Right ventricle myocardium inferior (tissue), 1 donor: ENCODE results near the gene MYF6. TPM values are rescaled to one million over a fixed set of nuclear protein-coding genes. Genes with fewer than 3 reads are reported as not detected.
A peak's percentile ranks its signal among the peaks of the same experiment; 100 is the strongest.
"Not testable (repeated sequence)": the region's sequence is repeated elsewhere in the genome, so short reads cannot be mapped to it uniquely, and the experiment has no call there.

ENCODE experiments used
- ATAC-seq: fragments of 200-7000 bp; cut with Tn5 transposase; one replicate; pipeline ENCODE4 v1.9.1; 2020; ENCODE audit warnings: mild to moderate bottlenecking, moderate library complexity
- DNase-seq: peaks from one replicate; pipeline ENCODE4 v3.0.0; 2021; ENCODE audit errors: missing footprints
- intact Hi-C: fragments of 100-400 bp; cut with DNase I; formaldehyde crosslinking; loops from one replicate; pipeline ENCODE4 v1.11.0; 2022
- long read RNA-seq: library from polyadenylated mRNA; unstranded; transcript quantifications from one replicate; pipeline ENCODE4 v2.0.0, GENCODE V29; 2021
- total RNA-seq: library from RNA; stranded (reverse); fragmentation: NEBNext Ultra II Directional; extraction: Animal tissue kit (Norgen Biotek cat#: 25700); gene quantifications from one replicate; pipeline ENCODE4 v1.2.1, GENCODE V29; 2021
- donor health status: DM: no; HTN: yes; CAD: no; lungs with severe emphysema.

Gene MYF6
- not detected for total RNA-seq
- long read RNA-seq, result 0 reads

- DNase-seq (no peak), ATAC-seq (no peak)
- intact Hi-C loops, result no loop called here
Measured at GRCh38 chr12:80707126-80707829, at the start of gene MYF6. Gene MYF6, plus strand, starts transcription at chr12:80707634. Its CDS starts 86 bp downstream, at chr12:80707720.

DNA sequence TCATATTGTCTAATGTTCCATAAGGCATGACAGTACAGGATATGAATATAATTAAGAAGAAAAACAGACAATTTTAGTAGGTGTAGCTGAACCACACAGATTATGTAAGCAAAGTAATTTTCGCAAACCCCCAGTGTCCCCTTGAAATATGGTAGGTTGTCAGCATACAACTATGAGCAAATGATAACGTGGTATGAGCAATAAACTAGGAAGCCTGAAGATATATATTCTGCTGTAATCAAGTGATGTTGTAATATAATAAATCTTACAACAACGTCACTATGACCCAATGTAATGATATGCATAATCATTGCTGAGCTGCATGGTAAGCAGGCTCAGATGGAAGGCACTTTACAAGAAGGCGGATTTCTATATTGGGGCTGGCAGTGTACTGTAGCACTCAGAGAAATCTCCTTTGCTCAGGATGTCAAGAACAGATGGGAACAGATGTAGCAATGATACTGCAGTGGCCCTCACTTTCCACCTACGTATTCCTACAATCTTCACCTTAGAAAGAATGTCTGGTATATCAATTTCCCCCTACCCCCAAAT, 47.8 kb upstream of the MYF6 start:
- ATAC-seq (no peak), DNase-seq (no peak)
- intact Hi-C loops, result no loop called here

DNA sequence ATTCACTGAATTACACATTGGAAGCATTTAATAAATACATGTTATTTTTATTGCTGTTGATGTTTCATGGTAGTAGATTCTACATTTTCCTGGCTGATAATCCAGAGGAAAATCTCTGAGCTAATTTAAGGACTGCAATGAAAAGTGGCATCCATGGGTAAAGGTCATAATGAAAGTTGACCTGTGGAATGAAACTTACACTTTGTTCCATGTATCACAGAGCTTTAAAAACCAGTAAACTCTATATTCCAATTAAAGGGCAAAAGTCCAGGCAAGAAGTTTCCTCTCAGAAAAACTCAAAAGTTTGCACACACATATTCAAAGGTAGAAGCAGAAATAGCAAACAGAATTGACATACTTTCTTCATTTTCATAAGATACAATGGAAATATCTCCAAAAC, 44.8 kb upstream of the MYF6 start:
- DNase-seq (no peak), ATAC-seq (no peak)
- intact Hi-C loops, result no loop called here

- no peak for DNase-seq
- intact Hi-C loops, result no loop called here
- ATAC-seq, result no peak
Measured at GRCh38 chr12:80670214-80670613, 37.2 kb upstream of the MYF6 start.

GRCh38 chr12:80676042-80676636, 31.3 kb upstream of the MYF6 start:
- intact Hi-C loops, ATAC-seq: not testable (repeated sequence)
- peak; percentile 13 for DNase-seq

- intact Hi-C loops, result no loop called here
- DNase-seq (no peak), ATAC-seq (no peak)
Measured at GRCh38 chr12:80676856-80677255, 30.6 kb upstream of the MYF6 start.

GRCh38 chr12:80677994-80678393, 29.4 kb upstream of the MYF6 start:
- intact Hi-C loops, result no loop called here
- ATAC-seq (no peak), DNase-seq (no peak)

GRCh38 chr12:80679346-80680131, 27.9 kb upstream of the MYF6 start:
- intact Hi-C loops, result no loop called here
- ATAC-seq (no peak), DNase-seq (no peak)

DNA sequence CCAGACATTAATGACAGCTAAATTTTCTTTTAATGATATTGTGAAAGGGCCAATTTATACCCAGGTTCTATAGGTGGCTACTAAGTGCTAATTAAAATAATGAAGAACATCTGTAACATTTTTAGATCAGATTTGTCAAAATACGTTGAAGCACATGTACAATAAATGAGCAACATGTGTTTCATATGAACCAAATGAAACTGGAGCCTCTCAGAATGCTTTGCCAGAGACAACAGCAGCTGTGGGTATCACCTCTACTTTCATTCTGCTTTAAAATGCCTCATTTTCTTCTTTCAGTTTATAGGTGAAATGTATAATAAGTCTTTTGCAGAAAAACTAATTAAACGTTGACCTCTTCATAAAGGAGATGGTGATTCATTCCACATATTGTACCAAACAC, 26.1 kb upstream of the MYF6 start:
- ATAC-seq, result no peak
- DNase-seq, result no peak
- intact Hi-C loops, result no loop called here

DNA sequence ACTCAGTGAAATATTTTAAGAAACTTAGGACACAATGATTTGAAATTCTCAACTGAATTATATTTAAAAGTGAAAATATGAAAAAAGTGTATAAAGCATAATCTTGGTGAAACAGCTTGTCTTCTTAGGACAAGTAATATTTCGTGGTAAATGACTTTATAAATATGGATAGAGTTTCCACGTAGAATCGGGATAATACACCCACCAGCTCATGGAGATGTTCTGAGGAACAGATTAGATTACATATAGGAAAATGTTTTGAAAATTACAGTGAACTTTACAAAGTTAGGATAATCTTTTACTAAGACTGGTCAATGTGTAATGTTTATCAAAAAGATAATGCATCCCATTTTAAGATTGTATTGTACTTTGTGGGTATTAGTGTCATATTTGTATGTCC, 25.6 kb upstream of the MYF6 start:
- intact Hi-C loops, result no loop called here
- DNase-seq, result no peak
- no peak for ATAC-seq

DNA sequence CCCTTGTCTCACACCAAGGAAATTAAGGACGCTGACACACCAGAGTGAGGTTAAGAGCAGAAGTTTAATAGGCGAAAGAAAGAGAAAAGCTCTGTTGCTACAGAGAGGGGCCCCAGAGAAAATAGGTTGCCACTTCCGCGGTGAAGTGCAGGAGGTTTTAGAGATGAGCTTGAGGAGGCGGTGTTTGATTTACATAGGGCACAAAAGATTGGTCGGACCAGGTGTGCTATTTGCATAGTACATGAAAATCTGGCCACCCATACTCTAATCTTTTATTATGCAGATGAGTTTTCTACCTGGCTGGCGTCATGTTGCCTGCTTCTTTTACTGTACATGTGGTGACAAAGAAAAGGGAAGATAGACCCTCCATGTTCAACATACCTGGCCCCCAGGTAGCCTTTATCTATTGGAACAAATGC, 23.3 kb upstream of the MYF6 start:
- ATAC-seq (no peak), DNase-seq (no peak)
- intact Hi-C loops, result no loop called here

- DNase-seq (no peak), ATAC-seq (no peak)
- intact Hi-C loops, result no loop called here
Measured at GRCh38 chr12:80690090-80690489, 17.3 kb upstream of the MYF6 start.

DNA sequence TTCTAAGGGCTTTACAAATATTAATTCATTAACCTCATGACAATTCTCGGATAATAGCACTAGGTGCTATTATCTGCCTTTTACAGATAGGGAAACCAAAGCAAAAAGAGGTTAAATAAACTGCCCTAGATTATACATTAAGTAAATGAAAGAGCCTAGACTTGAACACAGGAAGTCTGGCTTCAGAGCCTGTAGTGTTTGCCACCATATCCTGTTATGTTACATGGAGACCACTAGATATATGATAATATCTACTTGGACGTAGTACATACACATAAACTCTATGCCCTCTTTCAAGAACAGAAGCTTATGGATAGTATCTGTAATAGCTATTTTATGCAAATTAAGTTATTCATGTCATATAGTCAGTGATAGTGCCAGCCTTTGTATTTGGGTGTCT, 16.9 kb upstream of the MYF6 start:
- DNase-seq (no peak), ATAC-seq (no peak)
- intact Hi-C loops, result no loop called here

- DNase-seq, result no peak
- ATAC-seq, result no peak
- intact Hi-C loops, result no loop called here
Measured at GRCh38 chr12:80692114-80692513, 15.3 kb upstream of the MYF6 start.

- intact Hi-C loops, result no loop called here
- ATAC-seq, result no peak
- DNase-seq, result no peak
Measured at GRCh38 chr12:80697270-80697887, 10.1 kb upstream of the MYF6 start.

DNA sequence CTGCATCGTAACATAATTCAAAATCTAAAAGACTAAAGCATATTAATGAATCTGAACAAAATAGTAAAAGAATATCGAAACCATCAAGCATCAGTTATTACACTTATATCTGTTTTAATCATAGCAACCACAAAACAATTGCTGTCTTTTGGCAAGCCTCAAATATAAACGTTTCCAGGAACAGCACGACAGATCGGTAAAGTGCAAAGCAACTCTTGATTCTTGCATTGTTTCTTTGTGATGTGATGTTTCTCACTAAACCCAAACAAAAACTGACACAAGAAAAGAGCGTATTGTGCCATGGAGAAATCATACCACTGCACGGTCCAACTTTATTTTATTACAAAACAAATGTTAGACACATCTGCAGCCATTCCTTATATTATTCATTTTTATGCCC, 9.2 kb upstream of the MYF6 start:
- intact Hi-C loops, result no loop called here
- ATAC-seq (no peak), DNase-seq (no peak)

DNA sequence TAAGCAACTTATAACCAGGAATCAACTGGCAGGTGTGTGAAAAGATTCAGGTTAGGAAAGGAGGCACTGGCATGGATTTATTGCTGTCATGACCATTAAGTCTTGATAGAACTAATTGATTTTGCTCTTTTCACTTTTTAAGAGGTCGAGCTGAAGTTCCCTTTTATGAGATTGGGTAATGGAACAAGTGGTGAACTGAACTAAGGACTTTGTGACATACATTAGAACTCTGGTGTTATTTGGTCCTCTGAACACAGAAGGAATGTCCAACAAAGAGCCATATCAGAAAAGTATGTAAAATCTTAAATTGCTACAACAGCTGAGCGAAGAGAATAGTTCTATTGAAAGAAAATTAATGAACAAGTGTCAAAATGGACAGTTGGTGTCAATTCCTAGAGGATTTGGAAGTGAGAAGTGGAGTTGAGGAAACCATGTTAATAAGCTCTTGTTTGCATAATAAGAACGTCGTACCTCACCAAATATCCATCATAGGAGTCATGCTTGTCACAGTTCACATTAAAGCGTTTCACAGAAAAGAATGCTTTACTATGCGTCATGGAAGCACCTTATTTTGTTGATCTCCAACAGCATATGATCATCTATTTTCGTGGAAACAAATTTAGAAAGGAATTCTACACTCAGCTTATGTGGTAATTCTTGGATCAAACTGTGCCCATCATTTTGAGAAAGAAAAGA, 8.4 kb upstream of the MYF6 start:
- ATAC-seq, result no peak
- intact Hi-C loops, result no loop called here
- no peak for DNase-seq

DNA sequence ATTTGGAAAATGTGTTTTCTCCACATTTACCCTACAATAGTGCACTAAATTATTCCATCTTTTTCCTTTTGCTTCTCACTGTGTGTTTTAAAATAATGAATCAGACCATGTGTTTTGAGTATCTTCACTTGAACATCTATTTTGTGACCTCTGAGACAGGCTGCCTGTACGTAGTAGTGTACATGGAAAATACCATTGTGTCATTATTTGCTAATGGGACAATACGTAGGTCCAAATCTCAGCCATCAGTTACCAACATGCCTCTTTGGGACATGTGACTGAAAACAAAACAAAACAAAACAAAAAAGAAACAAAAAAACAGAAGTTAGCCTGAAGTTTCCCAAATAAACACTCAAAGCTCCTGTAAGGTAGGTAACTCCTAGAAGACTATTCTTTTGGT, 7.1 kb upstream of the MYF6 start:
- no peak for ATAC-seq
- intact Hi-C loops, result no loop called here

GRCh38 chr12:80701388-80701787, 6.0 kb upstream of the MYF6 start:
- intact Hi-C loops, result no loop called here
- ATAC-seq (no peak), DNase-seq (no peak)

More for the DNA sequence above, 7.1 kb upstream of the MYF6 start:
- DNase-seq, result no peak
